Endodermal cell (in vitro differentiated cells): ENCODE data around the gene DSE. TPM values are rescaled to one million over a fixed set of nuclear protein-coding genes. Genes with fewer than 3 reads are reported as not detected.

Experiments
- DNase-seq: peaks from one replicate; pipeline ENCODE4 v3.0.0-alpha.2; 2017
- H3K27ac ChIP-seq: 2 replicates; pipeline ENCODE4 v1.5.1; 2013; ENCODE audit warnings: mild to moderate bottlenecking, low read depth, low read length, moderate library complexity
- H3K27me3 ChIP-seq: 2 replicates; pipeline ENCODE4 v1.6.1; 2013; ENCODE audit warnings: mild to moderate bottlenecking, low read length, moderate library complexity; ENCODE audit not compliant: insufficient read depth, control insufficient read depth, poor library complexity, severe bottlenecking
- H3K36me3 ChIP-seq: 2 replicates; pipeline ENCODE4 v1.7.0; 2013; ENCODE audit warnings: mild to moderate bottlenecking, low read length, moderate library complexity; ENCODE audit not compliant: control insufficient read depth, insufficient read depth
- H3K4me1 ChIP-seq: one replicate; pipeline ENCODE4 v1.7.0; 2013; ENCODE audit warnings: low read length; ENCODE audit not compliant: control insufficient read depth, insufficient read depth
- H3K4me3 ChIP-seq: 2 replicates; pipeline ENCODE4 v1.5.1; 2013; ENCODE audit warnings: mild to moderate bottlenecking, low read length, moderate library complexity
- H3K9ac ChIP-seq: 2 replicates; pipeline ENCODE4 v1.6.1; 2013; ENCODE audit warnings: mild to moderate bottlenecking, low read length, moderate library complexity; ENCODE audit not compliant: poor library complexity, severe bottlenecking; ENCODE audit errors: extremely low read depth
- H3K9me3 ChIP-seq: 2 replicates; pipeline ENCODE4 v1.6.1; 2013; ENCODE audit warnings: mild to moderate bottlenecking, low read length, moderate library complexity; ENCODE audit not compliant: control insufficient read depth
- H3K27ac Mint-ChIP-seq: 2 replicates; pipeline ENCODE4 v1.8.0; 2020; ENCODE audit warnings: mixed read lengths
- H3K27me3 Mint-ChIP-seq: 2 replicates; pipeline ENCODE4 v1.8.0; 2021; ENCODE audit warnings: mild to moderate bottlenecking, mixed read lengths; ENCODE audit not compliant: insufficient read depth
- H3K36me3 Mint-ChIP-seq: 2 replicates; pipeline ENCODE4 v1.8.0; 2020; ENCODE audit warnings: low read depth, mixed read lengths
- H3K4me1 Mint-ChIP-seq: 2 replicates; pipeline ENCODE4 v1.8.0; 2020; ENCODE audit warnings: mixed read lengths
- H3K4me3 Mint-ChIP-seq: 2 replicates; pipeline ENCODE4 v1.8.0; 2020; ENCODE audit warnings: mild to moderate bottlenecking, moderate library complexity, mixed read lengths
- H3K9me3 Mint-ChIP-seq: 2 replicates; pipeline ENCODE4 v1.8.0; 2020; ENCODE audit warnings: mild to moderate bottlenecking, mixed read lengths
- WGBS, 2 experiments: methylation state at CpG; one replicate each; pipeline versions ENCODE4 v1.1.5 to v1.1.7; 2013; ENCODE audit warnings: missing lambda C conversion rate in 2 of 2, mixed read lengths in 1 of 2; ENCODE audit not compliant: insufficient coverage in 1 of 2, insufficient read length in 1 of 2; 5-methylcytosine and 5-hydroxymethylcytosine counted together
- total RNA-seq, 2 donors: library from RNA; stranded (reverse); fragmentation: NEBNext Ultra II Directional in 1 of 2; extraction: Animal tissue kit (Norgen Biotek cat#: 25700) in 1 of 2; gene quantifications; 2 replicates in 1 of 2; 3 replicates in 1 of 2; pipeline ENCODE4 v1.2.1, GENCODE V29; 2021
- TF ChIP-seq, protein P1 (sequence below): fragments of 200-600 bp; sonication (generic); conservative IDR thresholded peaks from 2 replicates; pipeline ENCODE4 v1.5.0; 2021; ENCODE audit warnings: antibody characterized with exemption, mild to moderate bottlenecking

DSE gene
- total RNA-seq, 2 donors from 2014 or later = 42.3 to 44.3 TPM

DNA sequence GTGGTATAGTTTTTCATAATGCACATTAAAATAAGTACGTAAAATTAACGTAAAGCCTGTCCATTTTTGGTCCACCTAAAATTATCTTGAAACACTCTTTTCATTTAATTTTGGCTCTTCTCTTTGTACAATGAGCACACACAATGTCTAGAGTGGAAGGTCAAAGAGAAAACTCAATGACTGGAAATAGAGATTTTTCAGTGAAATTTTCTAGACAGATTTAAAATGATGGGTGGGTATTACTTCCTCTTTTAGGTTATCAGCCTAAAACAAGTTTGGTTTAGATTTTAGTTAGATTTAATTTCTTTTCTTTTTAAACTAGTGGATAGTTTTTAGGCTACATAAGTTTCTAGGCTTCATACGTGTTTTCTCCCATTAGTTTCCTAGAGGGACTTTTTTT lies 24.9 kb downstream of the DSE start:
- TF ChIP-seq, protein P1, sequence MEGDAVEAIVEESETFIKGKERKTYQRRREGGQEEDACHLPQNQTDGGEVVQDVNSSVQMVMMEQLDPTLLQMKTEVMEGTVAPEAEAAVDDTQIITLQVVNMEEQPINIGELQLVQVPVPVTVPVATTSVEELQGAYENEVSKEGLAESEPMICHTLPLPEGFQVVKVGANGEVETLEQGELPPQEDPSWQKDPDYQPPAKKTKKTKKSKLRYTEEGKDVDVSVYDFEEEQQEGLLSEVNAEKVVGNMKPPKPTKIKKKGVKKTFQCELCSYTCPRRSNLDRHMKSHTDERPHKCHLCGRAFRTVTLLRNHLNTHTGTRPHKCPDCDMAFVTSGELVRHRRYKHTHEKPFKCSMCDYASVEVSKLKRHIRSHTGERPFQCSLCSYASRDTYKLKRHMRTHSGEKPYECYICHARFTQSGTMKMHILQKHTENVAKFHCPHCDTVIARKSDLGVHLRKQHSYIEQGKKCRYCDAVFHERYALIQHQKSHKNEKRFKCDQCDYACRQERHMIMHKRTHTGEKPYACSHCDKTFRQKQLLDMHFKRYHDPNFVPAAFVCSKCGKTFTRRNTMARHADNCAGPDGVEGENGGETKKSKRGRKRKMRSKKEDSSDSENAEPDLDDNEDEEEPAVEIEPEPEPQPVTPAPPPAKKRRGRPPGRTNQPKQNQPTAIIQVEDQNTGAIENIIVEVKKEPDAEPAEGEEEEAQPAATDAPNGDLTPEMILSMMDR = no peak
- no peak overlapping the region for H3K27ac Mint-ChIP-seq

DNA sequence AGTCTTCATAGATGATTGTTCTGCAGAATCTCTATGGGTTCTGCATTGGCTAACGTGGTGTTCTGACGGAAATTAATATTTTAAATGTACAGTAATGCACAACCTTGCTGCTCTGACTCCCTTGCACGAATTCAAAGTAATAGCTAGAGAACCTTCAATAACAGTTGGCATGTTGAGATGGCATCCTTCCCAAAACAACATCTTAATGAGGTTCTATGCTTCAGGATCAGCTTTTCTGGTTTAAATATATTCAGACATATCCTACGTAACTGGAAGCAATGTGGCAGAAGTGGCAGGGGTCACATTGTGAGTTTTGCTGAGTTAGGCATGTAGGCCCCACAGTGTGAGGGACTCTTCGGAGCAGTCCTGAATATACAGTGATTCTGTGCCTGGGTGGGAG lies 25.7 kb downstream of the DSE start:
- no peak overlapping the region for H3K9ac ChIP-seq
- H3K27me3 ChIP-seq = no peaks in the 10 kb centered on the region
- no peaks in the 10 kb centered on the region for H3K27me3 Mint-ChIP-seq
- H3K27ac Mint-ChIP-seq = no peak overlapping the region
- no peaks in the 10 kb centered on the region for H3K9me3 ChIP-seq
- no peaks in the 10 kb centered on the region for H3K9me3 Mint-ChIP-seq
- 94 to 96% methylated on average over 4 to 5 of the region's 5 CpGs for WGBS, 2 experiments
- no peak overlapping the region for H3K4me3 ChIP-seq
- H3K4me3 Mint-ChIP-seq = no peak overlapping the region
- H3K27ac ChIP-seq = no peak overlapping the region
- H3K36me3 Mint-ChIP-seq = peaks cover 11% of the 10 kb centered on the region
- no peaks in the 10 kb centered on the region for H3K36me3 ChIP-seq
- DNase-seq = no peak
- no peaks in the 10 kb centered on the region for H3K4me1 Mint-ChIP-seq
- no peaks in the 10 kb centered on the region for H3K4me1 ChIP-seq
- TF ChIP-seq, protein P1 = no peak

More for the DNA sequence above, 24.9 kb downstream of the DSE start:
- Histone ChIP-seq H3K9me3 (no peaks in the 10 kb centered on the region), H3K9ac (no peak overlapping the region), H3K36me3 (no peaks in the 10 kb centered on the region), H3K4me1 (no peaks in the 10 kb centered on the region), H3K27me3 (no peaks in the 10 kb centered on the region), H3K4me3 (no peak overlapping the region), H3K27ac (no peak overlapping the region)
- Mint-ChIP-seq H3K27me3 (no peaks in the 10 kb centered on the region), H3K4me3 (no peak overlapping the region), H3K36me3 (peaks cover 11% of the 10 kb centered on the region), H3K4me1 (no peaks in the 10 kb centered on the region), H3K9me3 (no peaks in the 10 kb centered on the region)
- WGBS, 2 experiments = 94 to 100% methylated on average over 3 of the region's 3 CpGs
- no peak for DNase-seq

DNA sequence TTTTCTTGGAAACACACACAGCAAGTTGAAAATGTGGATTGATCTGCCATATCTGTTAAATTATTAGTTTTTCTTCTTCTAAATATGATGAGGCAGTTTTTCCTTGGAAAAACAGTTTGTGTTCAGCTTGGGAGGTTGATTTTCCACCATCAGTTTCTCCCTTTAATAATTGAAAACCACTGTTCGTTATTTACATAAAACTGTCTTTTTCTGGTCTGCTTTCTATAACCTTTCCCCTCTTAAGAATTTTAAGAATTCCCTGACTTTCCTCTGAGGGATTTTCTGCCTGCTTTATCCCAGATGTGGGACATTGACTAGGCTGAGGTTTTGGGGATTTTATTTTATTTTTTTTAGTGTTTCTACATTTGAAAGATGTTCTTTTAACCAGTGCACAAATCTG lies 27.2 kb downstream of the DSE start:
- no peaks in the 10 kb centered on the region for H3K4me1 ChIP-seq
- no peaks in the 10 kb centered on the region for H3K9me3 ChIP-seq
- H3K36me3 ChIP-seq = no peaks in the 10 kb centered on the region
- no peaks in the 10 kb centered on the region for H3K27me3 ChIP-seq
- TF ChIP-seq, protein P1 = no peak
- WGBS, 2 experiments = 81 to 83% methylated on average over 1 of the region's 1 CpG
- no peak overlapping the region for H3K9ac ChIP-seq
- Mint-ChIP-seq H3K9me3 (no peaks in the 10 kb centered on the region), H3K27ac (no peak overlapping the region), H3K27me3 (no peaks in the 10 kb centered on the region), H3K4me3 (no peak overlapping the region), H3K36me3 (peaks cover 11% of the 10 kb centered on the region), H3K4me1 (no peaks in the 10 kb centered on the region)
- H3K4me3 ChIP-seq = no peak overlapping the region
- H3K27ac ChIP-seq = no peak overlapping the region
- no peak for DNase-seq
